Neutrophil (primary cell): ENCODE data around the gene SALL2.

Source experiments
- H3K27ac ChIP-seq: fragments of 200-600 bp; sonication (generic); 2 replicates; pipeline ENCODE4 v1.5.1; 2016; ENCODE audit warnings: mild to moderate bottlenecking, moderate library complexity
- H3K27me3 ChIP-seq: fragments of 200-600 bp; sonication (generic); 2 replicates; pipeline ENCODE4 v1.6.0; 2016; ENCODE audit warnings: mild to moderate bottlenecking
- H3K36me3 ChIP-seq: fragments of 200-600 bp; sonication (generic); 2 replicates; pipeline ENCODE4 v1.5.1; 2017
- H3K4me1 ChIP-seq, 2 experiments: fragments of 200-600 bp in 1 of 2; sonication (generic) in 1 of 2; 1 replicate in 1 of 2; 2 replicates in 1 of 2; pipeline versions ENCODE4 v1.5.1 to v1.6.1; 2013 to 2016; ENCODE audit warnings: low read depth in 1 of 2, low read length in 1 of 2, mild to moderate bottlenecking in 1 of 2, moderate library complexity in 1 of 2; ENCODE audit not compliant: control insufficient read depth in 1 of 2, insufficient read depth in 1 of 2
- H3K4me3 ChIP-seq, 2 experiments: fragments of 200-600 bp in 1 of 2; sonication (generic) in 1 of 2; 1 replicate in 1 of 2; 2 replicates in 1 of 2; pipeline ENCODE4 v1.5.1; 2013 to 2016; ENCODE audit warnings: low read depth in 1 of 2, low read length in 1 of 2, mild to moderate bottlenecking in 1 of 2, moderate library complexity in 1 of 2
- H3K9me3 ChIP-seq: fragments of 200-600 bp; sonication (generic); 2 replicates; pipeline ENCODE4 v1.5.1; 2016
- CTCF ChIP-seq: fragments of 200-600 bp; sonication (generic); IDR thresholded peaks from 2 replicates; pipeline ENCODE4 v1.5.1; 2016; ENCODE audit warnings: antibody characterized with exemption

SALL2 gene

GRCh38 chr14:21539189-21539940, 13.2 kb upstream of the SALL2 start:
- H3K27ac ChIP-seq = no peak overlapping the region
- H3K36me3 ChIP-seq = no peaks in the 10 kb centered on the region
- peaks cover 66% of the 10 kb centered on the region for H3K27me3 ChIP-seq
- H3K4me3 ChIP-seq = no peak overlapping the region
- no peaks in the 10 kb centered on the region for H3K4me1 ChIP-seq
- TF ChIP-seq CTCF = no peak
- H3K9me3 ChIP-seq = no peaks in the 10 kb centered on the region

DNA sequence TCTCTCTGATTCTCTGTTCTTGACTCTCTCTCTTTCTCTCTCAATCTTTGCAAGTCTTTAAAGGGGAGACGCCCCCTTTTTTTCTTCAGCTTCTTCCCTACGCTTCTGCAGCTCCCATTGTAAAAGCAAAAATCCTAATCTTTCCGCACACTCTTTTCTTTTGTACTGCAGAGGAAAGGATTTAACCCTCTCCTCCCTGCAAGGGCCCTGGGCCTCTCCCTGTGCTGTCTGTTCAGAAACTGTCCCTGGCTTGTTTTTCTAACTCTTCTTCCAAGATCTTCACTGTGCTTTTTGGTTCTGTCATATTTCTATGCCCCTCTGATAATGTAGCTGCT, 10.9 kb upstream of the SALL2 start:
- Histone ChIP-seq H3K36me3 (no peaks in the 10 kb centered on the region), H3K4me1 (no peaks in the 10 kb centered on the region), H3K27me3 (peaks cover 71% of the 10 kb centered on the region), H3K9me3 (no peaks in the 10 kb centered on the region), H3K4me3 (no peak overlapping the region), H3K27ac (no peak overlapping the region)
- TF ChIP-seq CTCF = no peak

- H3K27me3 ChIP-seq = peaks cover 71% of the 10 kb centered on the region
- H3K36me3 ChIP-seq = no peaks in the 10 kb centered on the region
- no peak for TF ChIP-seq CTCF
- H3K9me3 ChIP-seq = no peaks in the 10 kb centered on the region
- H3K4me3 ChIP-seq = no peak overlapping the region
- no peak overlapping the region for H3K27ac ChIP-seq
- no peaks in the 10 kb centered on the region for H3K4me1 ChIP-seq
These were observed 10.4 kb upstream of the SALL2 start for GRCh38 chr14:21536418-21537089.

- no peak overlapping the region for H3K4me3 ChIP-seq
These were observed 9.6 kb upstream of the SALL2 start for GRCh38 chr14:21535545-21536417.

More at GRCh38 chr14:21535545-21536417, 9.6 kb upstream of the SALL2 start:
- Histone ChIP-seq H3K4me1 (no peaks in the 10 kb centered on the region), H3K27me3 (peaks cover 71% of the 10 kb centered on the region), H3K36me3 (no peaks in the 10 kb centered on the region), H3K27ac (no peak overlapping the region), H3K9me3 (no peaks in the 10 kb centered on the region)
- TF ChIP-seq CTCF = no peak
